DOHH2 (cell line): ENCODE measurements around the gene ZBTB49.

Experiments used
- H3F3A ChIP-seq: fragments of 200-600 bp; sonication (generic), shearing (Covaris generic); 2 replicates; pipeline ENCODE4 v1.6.0; 2016; ENCODE audit warnings: antibody characterized with exemption, mild to moderate bottlenecking; ENCODE audit not compliant: control insufficient read depth, insufficient read depth
- H3K27ac ChIP-seq: fragments of 200-600 bp; sonication (generic); 2 replicates; pipeline ENCODE4 v1.5.1; 2014; ENCODE audit warnings: low read depth, mild to moderate bottlenecking, low read length, moderate library complexity
- H3K27me3 ChIP-seq: fragments of 200-600 bp; sonication (generic); 2 replicates; pipeline ENCODE4 v1.6.1; 2014; ENCODE audit warnings: mild to moderate bottlenecking, low read length, mixed read lengths; ENCODE audit not compliant: control insufficient read depth
- H3K36me3 ChIP-seq: fragments of 200-600 bp; sonication (generic); 2 replicates; pipeline ENCODE4 v1.6.1; 2014; ENCODE audit warnings: mild to moderate bottlenecking, low read length, moderate library complexity, mixed read lengths; ENCODE audit not compliant: control insufficient read depth
- H3K4me1 ChIP-seq: fragments of 200-600 bp; sonication (generic); 2 replicates; pipeline ENCODE4 v1.6.1; 2014; ENCODE audit warnings: mild to moderate bottlenecking, low read length, mixed read lengths; ENCODE audit not compliant: control insufficient read depth
- H3K4me2 ChIP-seq: fragments of 200-600 bp; sonication (generic); 2 replicates; pipeline ENCODE4 v1.6.0; 2014; ENCODE audit warnings: mild to moderate bottlenecking, low read length, moderate library complexity
- H3K4me3 ChIP-seq: fragments of 200-600 bp; sonication (generic); 2 replicates; pipeline ENCODE4 v1.5.1; 2014; ENCODE audit warnings: mild to moderate bottlenecking, low read length, mixed read lengths
- H3K79me2 ChIP-seq: fragments of 200-600 bp; sonication (generic); 2 replicates; pipeline ENCODE4 v1.6.1; 2014; ENCODE audit warnings: mild to moderate bottlenecking, low read length, mixed read lengths; ENCODE audit not compliant: control insufficient read depth
- H3K9me2 ChIP-seq: fragments of 200-600 bp; sonication (generic); replicated peaks from 2 replicates; pipeline ENCODE4 v1.6.1; 2014; ENCODE audit warnings: mild to moderate bottlenecking, low read length, mixed read lengths; ENCODE audit not compliant: control insufficient read depth
- H3K9me3 ChIP-seq: fragments of 200-600 bp; sonication (generic); 2 replicates; pipeline ENCODE4 v1.6.1; 2014; ENCODE audit warnings: antibody characterized with exemption, low read length, mixed read lengths; ENCODE audit not compliant: control insufficient read depth, insufficient read depth
- H4K20me1 ChIP-seq: fragments of 200-600 bp; sonication (generic); 2 replicates; pipeline ENCODE4 v1.6.0; 2014; ENCODE audit warnings: low read depth, mild to moderate bottlenecking, antibody characterized with exemption, low read length, moderate library complexity; ENCODE audit not compliant: control insufficient read depth, insufficient read depth
- EZH2phosphoT487 ChIP-seq: fragments of 200-600 bp; sonication (generic); IDR thresholded peaks from 2 replicates; pipeline ENCODE4 v1.6.1; 2017; ENCODE audit warnings: borderline replicate concordance, mild to moderate bottlenecking, antibody characterized with exemption, low read length, moderate library complexity, mixed read lengths
- TF ChIP-seq, protein P1 (sequence below): fragments of 200-600 bp; sonication (generic); IDR thresholded peaks from one replicate; pipeline ENCODE4 v1.5.1; 2014; ENCODE audit warnings: antibody characterized with exemption, mild to moderate bottlenecking, low read depth, low read length; ENCODE audit not compliant: poor library complexity, severe bottlenecking

The ZBTB49 gene

GRCh38 chr4:4362991-4363697 lies 73.1 kb downstream of the ZBTB49 start:
- no peaks in the 10 kb centered on the region for H3K9me2 ChIP-seq
- H3K79me2 ChIP-seq: no peaks in the 10 kb centered on the region
- no peaks in the 10 kb centered on the region for H3K27me3 ChIP-seq
- no peaks in the 10 kb centered on the region for H3K4me1 ChIP-seq
- TF ChIP-seq EZH2phosphoT487: no peak
- TF ChIP-seq, protein P1, sequence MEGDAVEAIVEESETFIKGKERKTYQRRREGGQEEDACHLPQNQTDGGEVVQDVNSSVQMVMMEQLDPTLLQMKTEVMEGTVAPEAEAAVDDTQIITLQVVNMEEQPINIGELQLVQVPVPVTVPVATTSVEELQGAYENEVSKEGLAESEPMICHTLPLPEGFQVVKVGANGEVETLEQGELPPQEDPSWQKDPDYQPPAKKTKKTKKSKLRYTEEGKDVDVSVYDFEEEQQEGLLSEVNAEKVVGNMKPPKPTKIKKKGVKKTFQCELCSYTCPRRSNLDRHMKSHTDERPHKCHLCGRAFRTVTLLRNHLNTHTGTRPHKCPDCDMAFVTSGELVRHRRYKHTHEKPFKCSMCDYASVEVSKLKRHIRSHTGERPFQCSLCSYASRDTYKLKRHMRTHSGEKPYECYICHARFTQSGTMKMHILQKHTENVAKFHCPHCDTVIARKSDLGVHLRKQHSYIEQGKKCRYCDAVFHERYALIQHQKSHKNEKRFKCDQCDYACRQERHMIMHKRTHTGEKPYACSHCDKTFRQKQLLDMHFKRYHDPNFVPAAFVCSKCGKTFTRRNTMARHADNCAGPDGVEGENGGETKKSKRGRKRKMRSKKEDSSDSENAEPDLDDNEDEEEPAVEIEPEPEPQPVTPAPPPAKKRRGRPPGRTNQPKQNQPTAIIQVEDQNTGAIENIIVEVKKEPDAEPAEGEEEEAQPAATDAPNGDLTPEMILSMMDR: no peak
- H3K27ac ChIP-seq: no peak overlapping the region
- no peak overlapping the region for H3K4me2 ChIP-seq
- no peaks in the 10 kb centered on the region for H4K20me1 ChIP-seq
- H3K36me3 ChIP-seq: no peaks in the 10 kb centered on the region
- H3K4me3 ChIP-seq: no peak overlapping the region
- H3K9me3 ChIP-seq: peaks cover 6% of the 10 kb centered on the region; the same call in 1 of the 2 replicates
- H3F3A ChIP-seq: no peaks in the 10 kb centered on the region

GRCh38 chr4:4364061-4364460 lies 74.0 kb downstream of the ZBTB49 start:
- H3K4me1 ChIP-seq: no peaks in the 10 kb centered on the region
- H4K20me1 ChIP-seq: no peaks in the 10 kb centered on the region
- H3K9me2 ChIP-seq: no peaks in the 10 kb centered on the region
- H3K4me2 ChIP-seq: no peak overlapping the region
- peaks cover 6% of the 10 kb centered on the region; the same call in 1 of the 2 replicates for H3K9me3 ChIP-seq
- H3F3A ChIP-seq: no peaks in the 10 kb centered on the region
- TF ChIP-seq, protein P1: no peak
- TF ChIP-seq EZH2phosphoT487: no peak
- no peak overlapping the region for H3K4me3 ChIP-seq
- no peak overlapping the region for H3K27ac ChIP-seq
- no peaks in the 10 kb centered on the region for H3K27me3 ChIP-seq
- no peaks in the 10 kb centered on the region for H3K79me2 ChIP-seq
- no peaks in the 10 kb centered on the region for H3K36me3 ChIP-seq

DNA sequence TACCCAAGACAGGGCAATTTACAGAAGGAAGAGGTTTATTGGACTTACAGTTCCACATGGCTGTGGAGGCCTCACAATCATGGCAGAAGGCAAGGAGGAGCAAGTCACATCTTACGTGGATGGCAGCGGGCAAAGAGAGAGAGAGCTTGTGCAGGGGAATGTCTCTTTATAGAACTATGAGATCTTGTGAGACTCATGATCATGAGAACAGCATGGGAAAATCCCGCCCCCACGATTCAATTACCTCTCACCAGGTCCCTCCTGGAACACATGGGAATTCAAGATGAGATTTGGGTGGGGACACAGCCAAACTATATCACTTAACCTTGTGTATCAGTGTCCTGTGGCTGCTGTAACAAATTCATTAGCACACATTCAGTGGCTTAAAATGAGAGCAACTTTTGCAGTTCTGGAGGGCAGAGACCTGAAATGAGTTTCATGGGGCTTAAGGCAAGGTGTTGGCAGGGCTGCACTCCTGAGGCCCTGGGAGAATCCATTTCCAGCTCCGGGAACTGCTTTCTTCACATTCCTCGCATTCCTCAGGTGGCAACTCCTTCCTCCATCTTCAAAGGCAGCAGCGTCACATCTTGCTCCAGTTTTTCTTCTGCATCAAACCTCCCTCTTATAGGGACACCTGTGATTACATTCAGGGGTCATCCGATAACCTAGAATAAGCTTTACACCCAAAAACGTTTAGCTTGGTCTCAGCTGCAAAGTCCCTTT lies 74.6 kb downstream of the ZBTB49 start:
- H3K27ac ChIP-seq: no peak overlapping the region
- no peak overlapping the region for H3K4me3 ChIP-seq
- no peaks in the 10 kb centered on the region for H3K36me3 ChIP-seq
- TF ChIP-seq, protein P1: no peak
- no peak for TF ChIP-seq EZH2phosphoT487
- peaks cover 6% of the 10 kb centered on the region; the same call in 1 of the 2 replicates for H3K9me3 ChIP-seq
- H3K4me2 ChIP-seq: no peak overlapping the region
- no peaks in the 10 kb centered on the region for H3K27me3 ChIP-seq
- no peaks in the 10 kb centered on the region for H3K79me2 ChIP-seq
- H3F3A ChIP-seq: no peaks in the 10 kb centered on the region
- H4K20me1 ChIP-seq: no peaks in the 10 kb centered on the region
- no peaks in the 10 kb centered on the region for H3K9me2 ChIP-seq
- no peaks in the 10 kb centered on the region for H3K4me1 ChIP-seq
